CD14-positive monocyte (primary cell): ENCODE measurements around the gene CLK3. TPM values are rescaled to one million over a fixed set of nuclear protein-coding genes. Genes with fewer than 3 reads are reported as not detected.

Experiments used
- DNase-seq, 3 donors: peaks; one replicate each; pipeline ENCODE4 v3.0.0-alpha.2; 2011 to 2022
- H2AFZ ChIP-seq: 2 replicates; pipeline ENCODE4 v1.6.0; 2012; ENCODE audit warnings: mild to moderate bottlenecking, low read depth, low read length, inconsistent platforms; ENCODE audit not compliant: insufficient read depth, poor library complexity, severe bottlenecking
- H3K27ac ChIP-seq, 2 donors: 1 replicate in 1 of 2; 2 replicates in 1 of 2; pipeline ENCODE4 v1.5.1; 2012 to 2013; ENCODE audit warnings: low read length in 2 of 2, control low read depth in 1 of 2, inconsistent platforms in 1 of 2, low read depth in 1 of 2, mild to moderate bottlenecking in 1 of 2
- H3K27me3 ChIP-seq, 2 donors: one replicate each; pipeline versions ENCODE4 v1.6.0 to v1.6.1; 2011 to 2013; ENCODE audit warnings: low read length in 2 of 2; ENCODE audit not compliant: control insufficient read depth in 2 of 2, insufficient read depth in 2 of 2
- H3K36me3 ChIP-seq, 2 donors: replicated peaks in 1 of 2; 1 replicate in 1 of 2; 2 replicates in 1 of 2; pipeline versions ENCODE4 v1.5.1 to v1.6.1; 2012 to 2013; ENCODE audit warnings: low read length in 2 of 2, control low read depth in 1 of 2, inconsistent platforms in 1 of 2, mild to moderate bottlenecking in 1 of 2; ENCODE audit not compliant: insufficient read depth in 2 of 2, control insufficient read depth in 1 of 2
- H3K4me1 ChIP-seq, 2 donors: 1 replicate in 1 of 2; 2 replicates in 1 of 2; pipeline versions ENCODE4 v1.5.1 to v1.6.1; 2012 to 2013; ENCODE audit warnings: low read length in 2 of 2, control low read depth in 1 of 2, inconsistent platforms in 1 of 2, mild to moderate bottlenecking in 1 of 2, moderate library complexity in 1 of 2; ENCODE audit not compliant: insufficient read depth in 2 of 2, control insufficient read depth in 1 of 2
- H3K4me2 ChIP-seq: replicated peaks from 2 replicates; pipeline ENCODE3; 2012; ENCODE audit warnings: low read length, moderate library complexity, mild to moderate bottlenecking; ENCODE audit not compliant: poor library complexity, severe bottlenecking; ENCODE audit errors: extremely low read depth
- H3K4me3 ChIP-seq, 3 experiments: fragments of 200-600 bp in 1 of 3; sonication (generic) in 1 of 3; replicated peaks in 1 of 3; 1 replicate in 2 of 3; 2 replicates in 1 of 3; pipeline ENCODE4 v1.5.1; 2011 to 2013; ENCODE audit warnings: low read length in 3 of 3, mild to moderate bottlenecking in 3 of 3, control low read depth in 2 of 3, low read depth in 2 of 3, inconsistent platforms in 1 of 3, moderate library complexity in 1 of 3
- H3K79me2 ChIP-seq: 2 replicates; pipeline ENCODE4 v1.6.0; 2012; ENCODE audit warnings: mild to moderate bottlenecking, control low read depth, inconsistent platforms, low read length, moderate library complexity; ENCODE audit not compliant: insufficient read depth
- H3K9ac ChIP-seq: 2 replicates; pipeline ENCODE4 v1.6.0; 2017; ENCODE audit warnings: low read length, mild to moderate bottlenecking; ENCODE audit not compliant: insufficient read depth, poor library complexity, severe bottlenecking
- H3K9me3 ChIP-seq, 2 donors: replicated peaks in 1 of 2; 1 replicate in 1 of 2; 2 replicates in 1 of 2; pipeline versions ENCODE4 v1.5.1 to v1.6.1; 2012 to 2013; ENCODE audit warnings: low read length in 2 of 2, control low read depth in 1 of 2; ENCODE audit not compliant: control insufficient read depth in 1 of 2, insufficient read depth in 1 of 2
- H4K20me1 ChIP-seq: 2 replicates; pipeline ENCODE4 v1.6.0; 2012; ENCODE audit warnings: mild to moderate bottlenecking, low read length, control low read depth, moderate library complexity; ENCODE audit not compliant: insufficient read depth
- H3K27ac Mint-ChIP-seq, 7 donors: one replicate each; pipeline ENCODE4 v1.8.0; 2020; ENCODE audit warnings: mild to moderate bottlenecking in 7 of 7, mixed read lengths in 7 of 7, moderate library complexity in 6 of 7, inconsistent platforms in 2 of 7
- H3K27me3 Mint-ChIP-seq, 3 donors: one replicate each; pipeline ENCODE4 v1.8.0; 2021 to 2022; ENCODE audit warnings: low read depth in 3 of 3, mild to moderate bottlenecking in 3 of 3, mixed read lengths in 3 of 3, moderate library complexity in 3 of 3, inconsistent platforms in 1 of 3
- H3K36me3 Mint-ChIP-seq, 2 donors: one replicate each; pipeline ENCODE4 v1.8.0; 2020; ENCODE audit warnings: mixed read lengths in 2 of 2, inconsistent platforms in 1 of 2, mild to moderate bottlenecking in 1 of 2
- H3K4me1 Mint-ChIP-seq: one replicate; pipeline ENCODE4 v1.8.0; 2020; ENCODE audit warnings: mild to moderate bottlenecking, mixed read lengths
- H3K4me3 Mint-ChIP-seq, 2 donors: one replicate each; pipeline ENCODE4 v1.8.0; 2020; ENCODE audit warnings: mild to moderate bottlenecking in 2 of 2, mixed read lengths in 2 of 2, moderate library complexity in 1 of 2
- H3K9me3 Mint-ChIP-seq, 7 donors: one replicate each; pipeline ENCODE4 v1.8.0; 2020 to 2022; ENCODE audit warnings: mixed read lengths in 7 of 7, mild to moderate bottlenecking in 6 of 7, moderate library complexity in 6 of 7, inconsistent platforms in 2 of 7
- CTCF ChIP-seq: fragments of 200-600 bp; IDR thresholded peaks from one replicate; pipeline ENCODE4 v1.8.0; 2022; ENCODE audit warnings: antibody characterized with exemption, mild to moderate bottlenecking
- WGBS: methylation state at CpG from one replicate; pipeline ENCODE4 v1.1.5; 2013; ENCODE audit warnings: missing lambda C conversion rate; ENCODE audit not compliant: insufficient coverage; 5-methylcytosine and 5-hydroxymethylcytosine counted together
- intact Hi-C, 2 donors: fragments of 100-400 bp; cut with micrococcal nuclease; formaldehyde crosslinking; loops; one replicate each; pipeline versions ENCODE4 v1.15.0 to v1.15.1; 2023
- polyA plus RNA-seq, 3 donors: library from polyadenylated mRNA; depleted of rRNA in 1 of 3; unstranded in 2 of 3; stranded (reverse) in 1 of 3; fragments of 300-500 nt in 2 of 3; fragments of >200 nt in 1 of 3; fragmentation: Illumina TruSeq in 2 of 3; gene quantifications; 1 replicate in 2 of 3; 2 replicates in 1 of 3; pipeline ENCODE4 v1.2.3, GENCODE V29; 2012 to 2021

CLK3 gene
- polyA plus RNA-seq, 3 donors, result 27.6 to 354 (median 33.2) TPM

DNA sequence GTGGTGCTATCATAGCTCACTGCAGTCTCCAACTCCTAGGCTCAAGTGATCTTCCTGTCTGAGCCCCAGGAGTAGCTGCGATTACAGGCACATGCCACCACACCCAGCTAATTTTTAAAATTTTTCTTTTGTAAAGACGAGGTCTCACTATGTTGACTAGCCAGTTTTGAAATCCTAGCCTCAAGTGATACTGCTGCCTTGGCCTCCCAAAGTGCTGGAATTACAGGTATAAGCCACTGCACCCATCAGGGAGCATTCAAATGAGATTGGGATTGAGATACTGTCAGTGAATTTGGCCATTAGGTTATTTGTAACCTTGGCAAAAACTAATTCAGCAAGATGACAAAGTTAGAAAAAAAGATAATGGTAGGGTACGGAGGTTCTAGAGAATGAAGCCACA, 58.5 kb downstream of the CLK3 start:
- Histone ChIP-seq H3K9me3 (no peaks in the 10 kb centered on the region), H3K4me3 (no peak overlapping the region), H3K9ac (no peak overlapping the region), H3K27ac (no peak overlapping the region), H3K4me1 (no peaks in the 10 kb centered on the region), H3K4me2 (no peak overlapping the region), H4K20me1 (no peaks in the 10 kb centered on the region), H3K36me3 (peaks cover 33 to 52% of the 10 kb centered on the region in 2 donors), H3K27me3 (no peaks in the 10 kb centered on the region), H2AFZ (no peak overlapping the region), H3K79me2 (peaks cover 10% of the 10 kb centered on the region)
- no peak for TF ChIP-seq CTCF
- Mint-ChIP-seq H3K4me1 (no peaks in the 10 kb centered on the region), H3K27ac (no peak overlapping the region), H3K9me3 (no peaks in the 10 kb centered on the region), H3K4me3 (no peak overlapping the region), H3K36me3 (peaks cover 39 to 56% of the 10 kb centered on the region in 2 donors), H3K27me3 (no peaks in the 10 kb centered on the region)
- no peak for DNase-seq
- intact Hi-C loops, result loop anchor here in 1 of 2 donors (10.0 kb wide), 1 partner anchor 301 kb away; no protein-coding TSS in a partner anchor
- 90% methylated on average over 2 of the region's 3 CpGs for WGBS

DNA sequence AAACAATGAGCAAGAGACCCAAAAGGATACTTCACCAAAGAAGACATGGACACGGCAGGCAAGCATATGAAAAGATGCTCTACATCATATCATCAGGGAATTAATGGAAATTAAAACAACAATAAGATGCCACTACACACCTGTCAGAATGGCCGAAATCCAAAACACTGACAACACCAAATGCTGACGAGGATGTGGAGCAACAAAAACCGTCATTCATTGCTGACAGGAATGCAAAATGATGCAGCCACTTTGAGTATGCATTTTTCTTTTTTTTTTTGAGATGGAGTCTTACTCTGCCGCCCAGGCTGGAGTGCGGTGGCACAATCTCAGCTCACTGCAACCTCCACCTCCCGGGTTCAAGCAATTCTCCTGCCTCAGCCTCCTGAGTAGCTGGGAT, 61.2 kb downstream of the CLK3 start:
- Histone ChIP-seq H3K36me3 (peaks cover 20 to 30% of the 10 kb centered on the region in 2 donors), H2AFZ (no peak overlapping the region), H3K9me3 (no peaks in the 10 kb centered on the region), H3K4me1 (no peaks in the 10 kb centered on the region), H3K9ac (no peak overlapping the region), H3K27me3 (no peaks in the 10 kb centered on the region), H3K4me2 (no peak overlapping the region), H3K27ac (no peak overlapping the region), H3K79me2 (peaks cover 17% of the 10 kb centered on the region), H3K4me3 (no peak overlapping the region), H4K20me1 (peaks cover 4% of the 10 kb centered on the region)
- peaks cover 27 to 36% of the 10 kb centered on the region in 2 donors for H3K36me3 Mint-ChIP-seq
- no peak for TF ChIP-seq CTCF
- H3K4me3 Mint-ChIP-seq, result no peak overlapping the region
- no peak overlapping the region for H3K27ac Mint-ChIP-seq
- H3K9me3 Mint-ChIP-seq, result no peaks in the 10 kb centered on the region
- no peaks in the 10 kb centered on the region for H3K27me3 Mint-ChIP-seq
- H3K4me1 Mint-ChIP-seq, result peaks cover 4% of the 10 kb centered on the region
- intact Hi-C loops, result loop anchor here in 1 of 2 donors (10.0 kb wide), 1 partner anchor 298 kb away; no protein-coding TSS in a partner anchor
- DNase-seq, result no peak
- WGBS, result no CpG with 5 or more reads among the region's 7 CpGs

Other genes starting within 250 kb of the CLK3 start
- gene CYP11A1, start 248.2 kb upstream of the CLK3 start, polyA plus RNA-seq, result not detected
- gene SEMA7A, start 181.9 kb upstream of the CLK3 start, polyA plus RNA-seq, result 1 to 10 TPM in 1 of 3 donors, under 1 TPM in 2; 0.04 to 4.8 (median 0.15) TPM
- 100 to 1,000 TPM in 1 of 3 donors, 10 to 100 TPM in 2; 43.4 to 103 (median 95.1) TPM for gene UBL7, start 154.7 kb upstream of the CLK3 start, polyA plus RNA-seq
- gene ARID3B, start 74.6 kb upstream of the CLK3 start, polyA plus RNA-seq, result 10 to 100 TPM in 1 of 3 donors, 1 to 10 TPM in 2; 2.3 to 17.4 (median 4.4) TPM
- 10 to 100 TPM; 10.0 to 14.9 (median 10.5) TPM for gene EDC3, start 80.2 kb downstream of the CLK3 start, polyA plus RNA-seq
- under 1 TPM in 1 of 3 donors, not detected in 2; 0.16 TPM for gene CYP1A1, start 109.7 kb downstream of the CLK3 start, polyA plus RNA-seq
- gene CYP1A2, start 133.0 kb downstream of the CLK3 start, polyA plus RNA-seq, result not detected
- 100 to 1,000 TPM in 2 of 3 donors, 10 to 100 TPM in 1; 79.0 to 426 (median 106) TPM for gene CSK, start 166.2 kb downstream of the CLK3 start, polyA plus RNA-seq
- gene LMAN1L, start 197.0 kb downstream of the CLK3 start, polyA plus RNA-seq, result under 1 TPM in 1 of 3 donors, not detected in 2; 0.08 TPM
- gene CPLX3, start 210.8 kb downstream of the CLK3 start, polyA plus RNA-seq, result under 1 TPM in 1 of 3 donors, not detected in 2; 0.12 TPM
- 10 to 100 TPM in 2 of 3 donors, 1 to 10 TPM in 1; 9.4 to 58.7 (median 16.0) TPM for gene ULK3, start 227.3 kb downstream of the CLK3 start, polyA plus RNA-seq